Gastroesophageal sphincter (tissue), 4 donors: ENCODE data around the gene DAZ3. TPM values are rescaled to one million over a fixed set of nuclear protein-coding genes. Genes with fewer than 3 reads are reported as not detected.
"Not testable (repeated sequence)": the region's sequence is repeated elsewhere in the genome, so short reads cannot be mapped to it uniquely, and the experiment has no call there.

Experiments
- ATAC-seq: fragments of 150-250 bp; one replicate; pipeline ENCODE4 v1.9.1; 2016; ENCODE audit warnings: mild to moderate bottlenecking, moderate library complexity
- H3K27ac ChIP-seq, 4 donors: fragments of 200-600 bp; sonication (generic) in 3 of 4; 1 replicate in 3 of 4; 2 replicates in 1 of 4; pipeline ENCODE4 v1.5.1; 2016 to 2019
- H3K27me3 ChIP-seq: fragments of 200-600 bp; sonication (generic); one replicate; pipeline ENCODE4 v1.5.1; 2019
- H3K36me3 ChIP-seq, 2 donors: fragments of 200-600 bp; sonication (generic); one replicate each; pipeline ENCODE4 v1.5.1; 2019; ENCODE audit warnings: control low read depth in 1 of 2
- H3K4me1 ChIP-seq, 3 donors: fragments of 200-600 bp; sonication (generic); 1 replicate in 2 of 3; 2 replicates in 1 of 3; pipeline ENCODE4 v1.5.1; 2016 to 2019; ENCODE audit warnings: control low read depth in 2 of 3
- H3K4me3 ChIP-seq, 2 donors: fragments of 200-600 bp; sonication (generic); one replicate each; pipeline ENCODE4 v1.5.1; 2019; ENCODE audit warnings: mild to moderate bottlenecking in 1 of 2, moderate library complexity in 1 of 2
- H3K9me3 ChIP-seq, 3 donors: fragments of 200-600 bp; sonication (generic); one replicate each; pipeline ENCODE4 v1.5.1; 2017 to 2019; ENCODE audit warnings: control low read depth in 2 of 3
- WGBS, 2 donors: methylation state at CpG; one replicate each; pipeline ENCODE4 v1.1.5; 2018; ENCODE audit warnings: low coverage in 1 of 2; 5-methylcytosine and 5-hydroxymethylcytosine counted together
- total RNA-seq, 4 donors: library from RNA; depleted of rRNA; stranded (reverse); fragments of >200 nt; gene quantifications; one replicate each; pipeline ENCODE4 v1.1.0, GENCODE V29; 2016

DAZ3 gene
- total RNA-seq: not detected

GRCh38 chrY:24813293-24813692 is at the start of gene DAZ3:
DAZ3 (minus strand) TSS chrY:24813393; CDS start chrY:24813185, 208 bp downstream.
- WGBS, 2 donors: no CpG with 5 or more reads among the region's 23 CpGs
- not testable (repeated sequence) for H3K36me3 ChIP-seq, H3K27ac ChIP-seq, H3K4me1 ChIP-seq, ATAC-seq, H3K27me3 ChIP-seq, H3K4me3 ChIP-seq, H3K9me3 ChIP-seq

GRCh38 chrY:24833619-24834018 is 20.4 kb upstream of the DAZ3 start, which contains the start of gene DAZ4:
DAZ4 (plus strand) TSS chrY:24833919; CDS start chrY:24834127, 208 bp downstream.
- H3K27ac ChIP-seq, H3K4me1 ChIP-seq, H3K36me3 ChIP-seq, H3K9me3 ChIP-seq, H3K4me3 ChIP-seq, ATAC-seq, H3K27me3 ChIP-seq: not testable (repeated sequence)
- no CpG with 5 or more reads among the region's 23 CpGs for WGBS, 2 donors

- not testable (repeated sequence) for H3K27ac ChIP-seq, H3K4me3 ChIP-seq, ATAC-seq, H3K4me1 ChIP-seq, H3K27me3 ChIP-seq, H3K36me3 ChIP-seq, H3K9me3 ChIP-seq
- WGBS, 2 donors: no CpG with 5 or more reads among the region's 4 CpGs
Observed at GRCh38 chrY:24825069-24825468, 11.9 kb upstream of the DAZ3 start.

- H3K9me3 ChIP-seq, H3K4me1 ChIP-seq, H3K36me3 ChIP-seq, ATAC-seq, H3K4me3 ChIP-seq, H3K27ac ChIP-seq, H3K27me3 ChIP-seq: not testable (repeated sequence)
- WGBS, 2 donors: no CpG with 5 or more reads among the region's 4 CpGs
Observed at GRCh38 chrY:24824184-24824879, 11.1 kb upstream of the DAZ3 start.

- not testable (repeated sequence) for H3K27ac ChIP-seq, H3K27me3 ChIP-seq, H3K9me3 ChIP-seq, H3K4me1 ChIP-seq, H3K4me3 ChIP-seq, H3K36me3 ChIP-seq, ATAC-seq
- no CpG with 5 or more reads among the region's 3 CpGs for WGBS, 2 donors
Observed at GRCh38 chrY:24821836-24822235, 8.6 kb upstream of the DAZ3 start.

Other genes starting within 250 kb of the DAZ3 start
- gene BPY2B, start 195.4 kb downstream of the DAZ3 start, total RNA-seq: not detected
- not detected for gene DAZ4, start 20.5 kb upstream of the DAZ3 start, total RNA-seq
- not detected for gene BPY2C, start 238.7 kb upstream of the DAZ3 start, total RNA-seq